H1 (cell line): Measurements from ENCODE around the gene RGS6. TPM values are rescaled to one million over a fixed set of nuclear protein-coding genes. Genes with fewer than 3 reads are reported as not detected.

Experiments used
- polyA plus RNA-seq, 7 experiments: library from polyadenylated mRNA; depleted of rRNA in 3 of 7; stranded (reverse) in 5 of 7; unstranded in 2 of 7; fragments of >200 nt in 5 of 7; fragments of 200-250 nt in 2 of 7; gene quantifications; 1 replicate in 5 of 7; 2 replicates in 1 of 7; 4 replicates in 1 of 7; pipeline versions ENCODE4 v1.2.1 to v1.2.3, GENCODE V29; 2011 to 2013; ENCODE audit warnings: missing spikeins in 2 of 7, mixed read lengths in 2 of 7
- total RNA-seq: library from RNA; stranded (reverse); fragmentation: NEBNext Ultra II Directional; extraction: Animal tissue kit (Norgen Biotek cat#: 25700); gene quantifications from 2 replicates; pipeline ENCODE4 v1.2.1, GENCODE V29; 2021
- TF ChIP-seq, protein P1 (sequence below): IDR thresholded peaks from 2 replicates; pipeline ENCODE4 v1.6.1; 2012; ENCODE audit warnings: inconsistent platforms

RGS6 gene
- total and polyA plus RNA-seq, 2 of the 8 experiments (the other 6 are each of a cell fraction or from before 2014, with no cell fraction given), result 0.26 to 1.1 TPM

DNA sequence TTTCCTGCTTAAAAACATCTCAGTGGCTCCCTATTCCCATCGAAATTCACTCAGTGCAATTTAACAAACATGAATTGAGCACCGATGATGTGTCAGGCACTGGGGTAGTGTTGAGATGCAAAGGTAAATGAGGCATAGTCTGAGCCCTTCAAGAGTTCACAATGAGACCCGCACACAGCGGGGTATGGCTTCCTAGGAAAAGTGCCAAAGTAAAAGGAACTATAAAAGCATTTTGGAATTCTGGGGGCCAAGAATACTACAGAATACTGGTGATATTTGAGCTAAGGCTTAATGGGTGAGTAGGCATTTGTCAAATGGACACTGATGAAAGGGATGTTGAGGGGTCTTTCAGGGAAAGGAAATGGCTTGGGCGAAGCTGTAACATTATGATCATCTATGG lies 646.3 kb downstream of the RGS6 start (continued):
- TF ChIP-seq, protein P1, sequence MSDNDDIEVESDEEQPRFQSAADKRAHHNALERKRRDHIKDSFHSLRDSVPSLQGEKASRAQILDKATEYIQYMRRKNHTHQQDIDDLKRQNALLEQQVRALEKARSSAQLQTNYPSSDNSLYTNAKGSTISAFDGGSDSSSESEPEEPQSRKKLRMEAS, result no peak
